HG03457 (cell line): Measurements from ENCODE around the gene AKNA.
"Not testable (repeated sequence)": the region's sequence is repeated elsewhere in the genome, so short reads cannot be mapped to it uniquely, and the experiment has no call there.

Source experiments
- ATAC-seq: cut with Tn5 transposase; IDR thresholded peaks from one replicate; pipeline ENCODE4 v1.9.1; 2021; ENCODE audit warnings: moderate number of reproducible peaks; ENCODE audit not compliant: unreplicated experiment

AKNA gene

GRCh38 chr9:114341152-114341830 is 46.5 kb downstream of the AKNA start:
- ATAC-seq = no peak

DNA sequence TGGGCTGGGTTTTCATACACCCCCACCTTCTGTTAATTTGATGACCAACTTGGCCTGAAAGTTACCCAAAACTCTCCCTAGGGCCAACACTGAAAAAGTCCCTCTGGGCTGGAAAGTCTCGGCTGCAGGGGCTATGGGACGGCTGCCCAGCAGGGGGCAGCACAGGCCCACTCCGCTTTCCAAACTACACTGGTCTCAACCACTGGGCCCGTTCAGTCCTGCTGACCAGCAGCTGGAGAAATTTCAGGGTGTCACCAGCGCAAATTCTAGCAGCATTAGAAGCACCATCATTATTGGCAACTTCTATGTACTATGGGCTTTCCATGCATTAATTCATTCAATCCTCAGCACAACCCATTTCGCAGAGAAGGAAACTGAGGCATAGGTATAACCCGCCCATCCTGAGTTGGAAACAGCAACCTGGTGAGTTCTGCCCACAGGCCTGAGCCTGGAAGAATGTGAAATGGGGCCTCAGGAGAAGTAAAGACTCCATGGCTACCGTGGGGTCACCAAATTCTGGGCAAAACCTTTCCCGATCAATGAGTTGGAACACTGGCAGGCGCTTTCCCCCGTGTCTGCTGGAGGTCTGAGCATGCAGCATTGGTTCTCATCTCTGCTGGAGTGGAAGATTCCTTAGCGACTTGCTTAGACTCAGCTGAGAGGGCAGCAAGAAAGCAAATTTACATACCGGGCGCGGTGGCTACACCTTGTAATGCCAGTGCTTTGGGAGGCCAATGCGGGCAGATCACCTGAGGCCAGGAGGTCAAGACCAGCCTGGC is 48.5 kb downstream of the AKNA start:
- ATAC-seq = no peak

DNA sequence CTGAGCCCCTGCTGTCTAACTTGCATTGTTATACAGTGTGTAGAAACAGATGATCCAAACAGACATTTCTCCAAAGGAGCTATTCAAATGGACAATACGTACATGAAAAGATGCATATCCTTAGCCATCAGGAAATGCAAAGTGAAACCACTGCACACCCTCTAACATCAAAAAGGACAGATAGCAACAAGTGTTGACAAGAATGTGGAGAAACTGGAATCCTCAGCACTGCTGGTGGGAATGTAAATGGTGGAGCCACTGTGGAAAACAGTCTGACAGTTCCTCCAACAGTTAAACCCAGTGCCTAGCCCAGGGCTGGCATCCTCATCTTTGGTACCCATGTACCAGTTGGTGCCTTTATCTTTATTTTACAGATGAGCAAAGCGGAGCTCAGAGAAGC is 49.6 kb downstream of the AKNA start:
- ATAC-seq = no peak

DNA sequence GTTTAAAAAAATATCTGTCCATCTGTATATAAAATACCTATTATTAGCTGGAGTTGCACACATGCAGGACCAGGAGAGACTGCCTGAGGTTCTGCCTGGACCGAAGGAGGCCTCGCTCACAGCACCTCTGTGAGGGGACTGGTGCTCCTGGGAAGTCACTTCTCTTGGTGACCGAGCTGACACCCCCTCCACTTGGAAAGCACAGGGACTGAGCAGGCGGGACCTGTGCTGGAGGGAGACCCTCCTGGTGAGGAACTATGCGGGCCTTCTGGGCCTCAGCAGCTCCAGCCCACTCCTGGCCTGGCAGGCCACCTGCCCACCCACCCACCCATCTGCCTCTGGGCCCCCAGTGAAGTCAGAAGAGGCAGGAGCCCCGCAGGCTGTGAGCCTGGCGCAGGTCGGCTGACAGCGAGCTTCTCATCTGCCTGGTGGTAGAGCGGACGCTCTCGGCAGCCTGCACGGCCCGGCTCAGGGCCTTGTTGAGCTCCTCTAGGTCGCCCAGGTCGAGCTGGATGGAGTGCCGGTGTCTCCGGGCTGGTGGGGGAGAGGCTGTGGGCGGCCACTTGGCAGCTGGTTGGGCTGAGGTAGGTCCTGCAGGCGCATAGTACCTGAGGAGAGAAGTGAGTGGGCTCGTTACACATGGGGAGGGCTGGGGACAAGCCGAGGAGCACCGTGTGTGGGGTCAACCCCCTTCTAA is 50.9 kb downstream of the AKNA start:
- no peak for ATAC-seq

DNA sequence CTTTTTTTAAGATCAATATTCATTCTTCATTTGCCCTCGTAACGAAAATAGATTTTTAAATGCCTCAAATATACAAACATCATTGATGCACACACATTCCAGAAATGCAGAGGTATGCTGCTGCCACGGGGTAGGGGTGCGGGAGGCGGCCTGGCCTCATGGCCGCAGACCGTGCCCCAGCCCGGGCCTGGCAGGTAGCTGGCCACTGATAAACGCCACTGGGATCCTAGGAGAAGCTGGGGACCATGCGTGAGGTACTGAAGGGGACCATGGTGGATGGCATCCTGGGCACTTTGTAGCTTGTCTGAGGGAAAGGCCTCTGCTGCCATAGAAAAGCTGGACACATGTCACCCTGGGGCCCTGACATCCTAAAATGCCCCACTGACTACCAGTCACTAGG is 51.6 kb downstream of the AKNA start:
- no peak for ATAC-seq

GRCh38 chr9:114335745-114336144 is 52.0 kb downstream of the AKNA start:
- no peak for ATAC-seq

DNA sequence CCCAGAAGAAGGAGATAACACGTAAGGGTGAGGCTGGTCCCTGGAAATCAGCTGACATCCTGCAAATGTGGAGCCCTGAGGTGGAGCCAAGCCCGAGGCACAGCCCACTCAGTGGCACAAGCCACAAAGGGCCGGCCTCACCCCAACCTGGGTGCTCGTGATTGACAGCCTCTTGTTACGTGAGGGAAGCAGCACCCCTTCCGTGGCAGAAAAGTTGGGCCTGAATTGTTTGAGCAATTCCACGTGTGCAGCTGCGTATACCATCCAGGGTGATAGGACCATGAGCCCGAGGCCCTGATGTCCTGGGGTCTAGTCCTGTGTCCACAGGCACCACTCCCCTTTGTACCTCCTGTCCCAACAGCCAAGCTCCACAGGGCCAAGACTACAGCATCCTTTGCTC is 53.3 kb downstream of the AKNA start:
- no peak for ATAC-seq

DNA sequence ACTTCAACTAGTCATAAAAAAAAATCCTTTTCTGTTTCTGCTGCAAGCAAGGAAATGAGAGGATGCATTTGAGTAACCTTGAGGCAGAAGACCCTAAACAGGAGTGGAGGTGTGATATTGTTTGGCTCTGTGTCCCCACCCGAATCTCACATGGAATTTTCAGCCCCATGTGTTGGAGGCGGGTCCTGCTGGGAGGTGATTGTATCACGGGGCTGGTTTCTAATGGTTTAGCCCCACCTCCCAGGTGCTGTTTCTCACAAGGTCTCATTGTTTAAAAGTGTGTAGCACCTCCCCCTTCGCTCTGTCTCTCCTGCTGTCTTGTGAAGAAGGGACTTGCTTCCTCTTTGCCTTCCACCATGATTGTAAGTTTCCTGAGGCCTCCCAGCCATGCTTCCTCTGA is 54.1 kb downstream of the AKNA start:
- not testable (repeated sequence) for ATAC-seq

- ATAC-seq = not testable (repeated sequence)
Measured at GRCh38 chr9:114332474-114333040, 55.2 kb downstream of the AKNA start.

GRCh38 chr9:114331229-114332195 is 56.3 kb downstream of the AKNA start:
- not testable (repeated sequence) for ATAC-seq

DNA sequence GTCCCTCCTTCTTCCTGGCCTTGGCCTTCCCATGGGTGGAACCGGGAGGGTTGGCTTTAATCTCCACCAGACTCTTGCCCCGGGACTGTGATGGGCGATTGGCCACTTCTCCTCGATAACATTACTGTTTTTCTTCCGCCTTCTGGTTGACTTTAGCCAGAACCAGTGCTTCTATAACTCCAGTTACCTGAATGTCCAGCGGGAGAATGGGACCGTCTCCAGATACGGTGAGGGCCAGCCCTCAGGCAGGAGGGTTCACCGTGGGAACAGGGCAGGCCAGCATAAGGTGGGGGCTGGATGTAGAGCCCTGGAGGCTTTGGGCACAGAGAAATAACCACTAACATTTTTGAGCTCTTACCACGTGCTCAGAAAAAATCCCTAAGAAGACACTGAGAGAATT is 57.1 kb downstream of the AKNA start:
- ATAC-seq = no peak

DNA sequence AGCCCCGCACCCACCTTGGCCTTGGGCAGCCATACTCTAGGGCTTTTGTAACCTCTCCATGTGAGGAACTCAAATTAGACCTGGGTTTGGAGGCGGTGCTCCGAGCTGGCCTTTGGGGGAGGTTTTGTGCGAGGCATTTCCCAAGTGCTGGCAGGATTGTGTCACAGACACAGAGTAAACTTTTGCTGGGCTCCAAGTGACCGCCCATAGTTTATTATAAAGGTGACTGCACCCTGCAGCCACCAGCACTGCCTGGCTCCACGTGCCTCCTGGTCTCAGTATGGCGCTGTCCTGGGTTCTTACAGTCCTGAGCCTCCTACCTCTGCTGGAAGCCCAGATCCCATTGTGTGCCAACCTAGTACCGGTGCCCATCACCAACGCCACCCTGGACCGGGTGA is 58.2 kb downstream of the AKNA start, which contains the start of gene ORM2:
TSS of gene ORM2 (plus strand) at position 245 of the 398 bp plus-strand sequence. CDS start at position 281, 36 bp downstream.
- not testable (repeated sequence) for ATAC-seq

DNA sequence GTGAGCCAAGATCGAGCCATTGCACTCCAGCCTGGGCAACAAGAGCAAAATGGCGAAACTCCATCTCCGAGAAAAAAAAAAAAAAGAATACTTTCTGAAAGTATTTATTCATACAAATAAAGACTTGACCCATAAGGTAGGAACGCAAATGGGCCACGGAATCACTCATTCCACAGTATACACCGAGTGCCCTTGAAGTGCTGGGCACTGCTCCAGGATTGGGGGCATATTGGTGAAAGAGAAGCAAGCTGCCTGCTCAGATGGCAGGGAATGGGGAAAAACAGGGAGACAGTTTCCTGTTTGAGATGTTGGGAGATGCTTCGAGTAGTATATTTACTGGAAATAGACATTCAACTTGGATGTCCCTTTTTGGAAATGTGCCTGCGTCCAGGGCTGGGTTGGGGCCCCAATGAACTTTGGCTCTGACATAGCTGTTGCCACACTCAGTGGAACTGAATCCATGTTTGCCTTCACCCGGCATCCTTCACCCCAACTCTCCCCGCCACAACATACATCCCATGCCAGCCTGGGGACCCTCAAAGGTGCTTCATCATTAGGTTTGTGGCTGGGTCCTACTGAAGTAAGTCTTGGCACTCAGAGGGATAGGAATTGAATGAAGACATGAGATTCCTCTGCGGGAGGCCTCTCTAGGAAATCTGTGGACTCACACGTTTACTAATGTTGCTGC is 58.7 kb downstream of the AKNA start:
- ATAC-seq = not testable (repeated sequence)

DNA sequence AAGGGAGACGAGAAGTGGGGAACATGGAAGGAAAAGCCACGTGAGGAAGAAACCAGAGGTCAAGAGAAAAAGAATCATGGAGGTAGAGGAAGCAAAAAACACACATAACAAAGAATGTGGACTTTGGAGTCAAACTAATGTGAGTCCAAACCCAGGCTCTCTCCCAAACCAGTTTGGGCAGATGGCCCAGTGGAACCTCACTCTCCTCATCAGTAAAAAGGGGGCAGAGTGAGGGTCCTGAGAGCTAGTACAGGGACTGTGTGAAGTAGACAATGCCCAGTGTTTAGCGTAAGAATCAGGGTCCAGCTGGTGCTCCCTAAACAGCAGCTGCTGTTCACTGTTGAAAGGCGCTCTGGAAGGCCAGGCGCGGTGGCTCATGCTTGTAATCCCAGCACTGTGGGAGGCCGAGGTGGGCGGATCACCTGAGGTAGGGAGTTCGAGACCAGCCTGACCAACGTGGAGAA is 59.4 kb downstream of the AKNA start:
- not testable (repeated sequence) for ATAC-seq

DNA sequence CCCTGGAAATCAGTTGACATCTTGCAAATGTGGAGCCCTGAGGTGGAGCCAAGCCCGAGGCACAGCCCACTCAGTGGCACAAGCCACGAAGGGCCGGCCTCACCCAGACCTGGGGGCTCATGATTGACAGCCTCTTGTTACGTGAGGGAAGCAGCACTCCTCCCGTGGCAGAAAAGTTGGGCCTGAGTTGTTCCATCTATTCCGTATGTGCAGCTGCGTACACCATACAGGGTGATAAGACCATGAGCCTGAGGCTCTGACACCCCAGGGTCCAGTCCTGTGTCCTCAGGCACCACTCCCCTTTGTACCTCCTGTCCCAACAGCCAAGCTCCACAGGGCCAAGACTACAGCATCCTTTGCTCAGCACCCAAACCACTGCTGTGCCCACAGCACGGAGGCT is 60.0 kb downstream of the AKNA start:
- no peak for ATAC-seq

DNA sequence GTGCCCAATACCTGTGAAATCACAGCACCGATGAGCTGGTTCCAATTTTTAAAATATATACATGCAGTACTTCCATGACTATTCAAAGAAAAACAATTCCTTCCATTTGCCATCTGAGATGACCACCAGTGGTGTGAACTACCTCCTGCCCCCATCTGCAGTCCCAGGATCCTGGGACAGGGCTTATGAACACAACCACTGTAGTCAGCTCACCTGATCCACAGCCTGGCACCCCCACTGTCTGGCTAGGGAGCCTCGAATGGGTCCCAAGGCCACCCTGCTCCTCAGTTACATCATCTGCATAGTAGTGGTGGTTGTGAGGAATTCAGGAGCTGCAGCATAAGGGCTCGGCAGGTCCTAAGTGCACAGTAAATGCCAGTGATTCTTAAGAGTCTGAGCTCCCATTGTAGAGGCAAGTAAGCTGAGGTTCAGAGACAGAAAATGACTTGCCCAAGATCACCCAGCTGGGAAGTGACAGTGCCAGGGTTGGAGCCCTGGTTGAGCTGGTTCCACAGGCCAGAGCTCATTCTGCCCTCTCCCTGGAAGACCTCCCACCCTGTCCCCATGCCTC is 62.0 kb downstream of the AKNA start:
- not testable (repeated sequence) for ATAC-seq

DNA sequence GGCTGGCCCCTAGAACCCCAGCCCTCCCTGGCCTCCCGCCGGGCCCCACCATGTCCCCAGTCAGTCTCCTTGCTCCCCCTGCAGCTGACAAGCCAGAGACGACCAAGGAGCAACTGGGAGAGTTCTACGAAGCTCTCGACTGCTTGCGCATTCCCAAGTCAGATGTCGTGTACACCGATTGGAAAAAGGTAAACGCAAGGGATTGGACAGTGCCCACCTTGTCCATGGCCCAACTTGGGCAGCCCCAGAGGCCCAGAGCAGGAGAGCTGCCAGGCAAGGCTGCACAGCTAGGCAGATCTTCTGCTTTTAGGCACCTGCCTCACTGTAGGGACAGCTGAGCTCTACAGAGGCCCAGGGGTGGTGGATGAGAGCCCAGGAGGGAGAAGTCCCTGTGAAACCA is 62.8 kb downstream of the AKNA start:
- not testable (repeated sequence) for ATAC-seq

DNA sequence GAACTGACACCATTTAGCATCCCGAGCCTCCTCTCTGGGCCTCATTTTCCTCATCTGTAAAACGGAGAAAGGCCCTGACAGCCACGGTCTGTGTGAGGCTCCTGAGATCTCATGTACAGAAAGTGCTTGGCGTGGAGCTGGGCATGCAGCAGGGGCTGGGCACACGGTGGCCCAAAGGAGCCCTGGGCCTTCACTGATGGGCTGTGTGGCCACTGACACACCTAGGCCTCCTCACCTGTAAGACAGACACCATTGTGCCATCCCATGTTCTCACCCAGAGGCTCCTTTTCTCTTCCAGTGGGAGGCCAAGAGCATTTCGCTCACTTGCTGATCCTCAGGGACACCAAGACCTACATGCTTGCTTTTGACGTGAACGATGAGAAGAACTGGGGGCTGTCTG is 63.3 kb downstream of the AKNA start:
- no peak for ATAC-seq

DNA sequence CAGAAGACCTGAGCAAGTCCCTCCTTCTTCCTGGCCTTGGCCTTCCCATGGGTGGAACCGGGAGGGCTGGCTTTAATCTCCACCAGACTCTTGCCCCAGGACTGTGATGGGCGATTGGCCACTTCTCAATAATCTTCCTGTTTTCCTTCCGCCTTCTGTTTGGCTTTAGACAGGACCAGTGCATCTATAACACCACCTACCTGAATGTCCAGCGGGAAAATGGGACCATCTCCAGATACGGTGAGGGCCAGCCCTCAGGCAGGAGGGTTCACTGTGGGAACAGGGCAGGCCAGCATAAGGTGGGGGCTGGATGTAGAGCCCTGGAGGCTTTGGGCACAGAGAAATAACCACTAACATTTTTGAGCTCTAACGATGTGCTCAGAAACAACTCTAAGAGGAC is 63.9 kb downstream of the AKNA start:
- ATAC-seq = not testable (repeated sequence)
